Muscle of arm (tissue), 12 donors: Measurements from ENCODE around the gene TTC3. TPM values are rescaled to one million over a fixed set of nuclear protein-coding genes. Genes with fewer than 3 reads are reported as not detected.
"Not testable (repeated sequence)": the region's sequence is repeated elsewhere in the genome, so short reads cannot be mapped to it uniquely, and the experiment has no call there.

Source experiments
- DNase-seq: peaks from one replicate; pipeline ENCODE4 v3.0.0-alpha.2; 2013
- polyA plus RNA-seq, 12 donors: library from polyadenylated mRNA; unstranded; fragments of 120-200 nt; gene quantifications; one replicate each; pipeline ENCODE4 v1.2.1, GENCODE V29; 2013; ENCODE audit not compliant: insufficient read length in 12 of 12

Gene TTC3
- polyA plus RNA-seq, 12 donors, result 122 to 213 (median 146) TPM; not detected in 1

- DNase-seq, result no peak
Observed at GRCh38 chr21:37196847-37197246, 123.8 kb downstream of the TTC3 start.

GRCh38 chr21:37197746-37198145 is 124.7 kb downstream of the TTC3 start:
- DNase-seq, result no peak

GRCh38 chr21:37199057-37199924 is 126.2 kb downstream of the TTC3 start:
- DNase-seq, result no peak

- DNase-seq, result no peak
Observed at GRCh38 chr21:37200641-37201480, 127.8 kb downstream of the TTC3 start.

DNA sequence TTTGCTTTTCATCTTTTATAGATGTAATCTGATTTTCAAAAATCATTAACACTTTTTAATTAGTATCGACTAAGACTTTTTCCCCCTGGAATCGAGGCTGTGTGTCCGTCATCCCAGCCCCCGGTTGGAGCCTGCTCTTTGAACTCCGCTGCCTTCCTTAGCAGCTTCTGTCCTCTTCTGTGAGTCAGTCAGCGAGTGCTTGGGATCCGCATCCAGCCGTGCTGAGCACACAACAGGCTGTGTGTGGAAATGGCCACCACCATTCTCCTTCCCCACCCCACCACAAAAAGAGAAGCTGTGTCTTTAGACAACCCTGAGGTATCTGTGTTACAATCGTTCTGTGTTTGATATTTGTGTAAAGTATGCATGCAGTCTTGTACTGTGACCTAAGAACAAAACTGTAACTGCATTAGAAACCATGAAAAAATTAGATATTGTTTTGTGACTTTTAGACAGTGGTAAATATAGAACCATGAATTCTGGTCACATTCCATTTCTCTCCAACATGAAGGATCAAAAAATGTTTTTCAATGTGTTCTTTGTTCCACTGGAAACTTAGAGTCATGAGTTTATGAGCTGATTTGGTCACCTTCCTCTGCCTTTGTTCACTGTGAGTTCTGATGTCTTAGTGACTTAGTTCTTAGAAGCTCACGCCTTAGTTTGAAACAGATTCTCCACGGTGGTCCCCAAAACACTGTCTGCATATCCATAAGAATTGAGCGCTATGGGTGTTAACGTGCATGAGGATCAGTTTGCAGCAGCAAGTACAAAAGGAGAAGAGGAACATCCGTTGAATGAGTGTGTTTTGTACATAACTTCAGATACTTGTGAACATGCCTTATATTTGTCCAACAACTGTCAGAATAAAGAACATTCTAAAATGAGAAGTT is 129.4 kb downstream of the TTC3 start:
- no peak for DNase-seq

DNA sequence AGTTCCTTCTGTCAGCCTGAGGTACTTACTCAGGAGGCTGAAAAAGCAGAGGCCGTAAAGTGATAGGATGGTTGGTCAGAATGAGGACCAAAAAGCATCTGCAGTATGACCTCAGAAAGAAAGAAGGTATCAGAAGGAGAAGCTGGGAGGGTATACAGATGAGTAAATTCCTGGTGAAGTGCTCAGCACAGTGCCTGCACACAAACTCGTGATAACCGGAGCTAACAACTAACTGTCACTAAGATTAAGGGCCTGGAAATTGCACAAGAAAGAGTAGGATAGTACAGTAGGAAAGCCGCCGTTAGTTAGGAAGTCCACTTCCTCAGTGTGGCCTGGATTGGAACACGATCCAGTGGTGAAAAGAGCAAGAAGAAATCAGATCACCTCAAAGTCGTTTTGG is 131.5 kb downstream of the TTC3 start:
- no peak for DNase-seq

DNA sequence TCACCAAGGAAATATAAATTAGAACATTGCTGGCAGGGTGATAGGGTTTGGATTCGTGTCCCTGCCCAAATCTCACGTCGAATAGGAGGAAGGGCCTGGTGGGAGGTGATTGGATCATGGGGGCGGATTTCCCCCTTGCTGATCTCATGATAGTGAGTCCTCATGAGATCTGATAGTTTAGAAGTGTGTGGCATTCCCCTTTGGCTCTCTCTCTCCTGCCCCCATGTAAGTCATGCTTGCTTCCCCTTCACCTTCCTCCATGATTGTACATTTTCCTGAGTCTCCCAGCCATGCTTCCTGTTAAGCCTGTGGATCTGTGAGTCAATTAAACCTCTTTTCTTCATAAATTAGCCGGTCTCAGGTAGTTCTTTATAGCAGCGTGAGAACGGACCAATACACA is 133.4 kb downstream of the TTC3 start:
- DNase-seq, result no peak

DNA sequence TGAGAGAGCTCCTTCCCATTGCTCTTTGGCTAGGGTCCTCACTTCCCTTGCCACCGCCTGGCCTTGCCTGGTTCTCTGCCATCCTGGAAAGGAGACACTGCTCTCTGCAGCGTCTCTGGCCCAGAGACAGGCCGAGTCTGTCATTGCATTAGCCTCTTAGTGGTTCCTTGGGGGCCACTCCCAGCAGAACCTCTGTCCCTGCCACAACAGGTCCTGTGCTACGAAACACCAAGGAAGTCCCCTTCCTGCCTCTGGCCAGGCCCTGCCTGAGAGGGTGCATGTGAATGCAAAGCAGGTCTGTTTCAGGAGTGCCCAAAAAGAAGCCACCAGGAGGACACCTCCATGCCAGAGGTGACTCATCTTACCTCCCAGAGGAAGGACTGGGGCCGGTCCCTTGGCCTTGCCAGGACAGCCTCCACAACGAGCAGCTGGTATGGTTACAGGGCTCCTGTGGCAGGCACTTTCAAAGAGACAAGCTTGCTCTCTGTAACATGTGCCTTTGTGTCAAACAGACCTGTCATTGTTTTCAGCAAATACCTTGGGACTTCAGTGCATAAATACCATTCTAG is 134.5 kb downstream of the TTC3 start:
- no peak for DNase-seq

- DNase-seq, result no peak
Observed at GRCh38 chr21:37208056-37208721, 135.1 kb downstream of the TTC3 start.

- DNase-seq, result no peak
Observed at GRCh38 chr21:37208741-37209225, 135.7 kb downstream of the TTC3 start.

DNA sequence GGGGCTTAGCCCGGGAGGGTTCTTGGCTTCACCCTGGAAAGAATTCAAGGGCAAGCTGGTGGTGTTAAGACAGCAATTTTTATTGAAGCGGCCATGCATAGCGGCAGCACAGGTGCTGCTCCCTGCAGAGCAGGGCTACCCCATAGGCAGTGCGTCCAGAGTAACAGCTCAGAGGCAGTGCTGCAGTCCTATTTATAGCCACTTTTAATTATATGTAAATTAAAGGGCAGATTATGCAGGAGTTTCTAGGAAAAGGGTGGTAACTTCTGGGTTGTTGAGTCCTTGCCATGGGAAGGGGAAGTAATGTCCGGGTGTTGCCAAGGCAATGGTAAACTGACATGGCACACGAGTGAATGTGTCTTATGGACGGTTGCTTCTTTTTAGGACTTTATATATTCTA is 137.1 kb downstream of the TTC3 start:
- no peak for DNase-seq

DNA sequence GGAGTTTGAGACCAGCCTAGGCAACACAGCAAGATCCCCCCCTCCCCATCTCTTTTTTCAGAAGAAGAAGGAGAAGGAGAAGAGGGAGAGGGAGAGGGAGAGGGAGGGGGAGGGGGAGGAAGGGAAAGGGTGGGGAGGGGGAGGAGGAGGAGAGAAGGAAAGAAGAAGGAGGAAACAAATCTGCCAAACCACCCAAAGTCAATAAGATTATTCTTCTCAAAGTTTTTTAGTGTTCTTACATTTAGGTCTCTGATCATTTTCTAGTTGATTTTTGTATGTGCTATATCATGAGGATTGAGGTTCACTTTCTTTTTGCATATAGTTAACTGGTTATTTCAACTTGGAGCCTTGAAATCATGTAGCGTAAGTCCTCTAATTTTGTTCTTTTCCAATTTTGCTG is 137.7 kb downstream of the TTC3 start:
- no peak for DNase-seq

DNA sequence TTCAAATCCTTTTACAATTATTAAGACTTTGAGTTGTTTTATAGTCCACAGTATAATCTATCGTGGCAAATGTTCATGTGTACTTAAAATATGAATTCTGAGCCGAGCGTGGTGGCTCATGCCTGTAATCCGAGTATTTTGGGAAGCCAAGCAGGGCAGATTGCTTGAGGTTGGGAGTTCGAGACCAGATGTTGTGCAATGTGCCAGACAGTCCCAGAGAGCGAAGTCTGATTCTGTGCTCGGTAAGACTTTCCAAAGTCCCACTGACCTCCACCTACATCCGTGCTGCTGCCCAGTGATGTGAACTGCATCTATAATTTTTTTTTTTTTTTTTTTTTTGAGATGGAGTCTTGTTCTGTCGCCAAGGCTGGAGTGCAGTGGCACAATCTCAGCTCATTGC is 141.9 kb downstream of the TTC3 start:
- no peak for DNase-seq

GRCh38 chr21:37219761-37220432 is 146.8 kb downstream of the TTC3 start:
- no peak for DNase-seq

GRCh38 chr21:37220433-37220980 is 147.5 kb downstream of the TTC3 start:
- peak; percentile 57 for DNase-seq

DNA sequence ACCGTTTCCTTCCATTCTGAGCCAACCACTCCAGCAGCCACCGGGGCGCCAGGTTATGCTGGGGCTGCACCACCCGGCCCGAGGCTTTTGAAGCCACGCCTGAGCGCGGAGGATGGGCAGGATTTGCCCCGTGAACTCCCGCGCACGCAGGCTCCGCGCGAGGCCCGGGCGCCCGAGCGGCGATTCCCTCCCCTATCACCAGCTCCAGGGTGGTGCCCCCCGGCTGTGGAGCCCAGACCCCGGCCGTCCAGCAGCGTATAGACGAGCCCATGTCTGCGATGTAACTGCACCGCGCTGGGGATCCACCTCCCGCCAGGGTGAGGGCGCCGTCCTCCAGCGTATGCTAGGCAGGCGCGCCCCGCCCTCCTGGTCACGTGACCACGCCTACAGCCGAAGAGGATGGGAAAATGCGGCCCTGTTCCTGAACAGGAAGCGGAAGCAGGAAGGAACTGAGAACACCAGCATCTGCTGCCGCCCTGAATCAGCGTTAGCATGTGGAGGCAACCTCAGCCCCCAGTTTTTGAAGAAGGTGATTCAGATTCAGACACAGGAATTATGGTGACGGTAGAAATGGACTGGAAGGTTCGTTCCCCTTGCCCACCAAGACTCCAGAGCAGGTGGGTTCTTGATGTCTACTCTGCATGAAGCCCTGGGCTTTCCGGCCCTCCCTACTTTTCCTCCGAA is 148.1 kb downstream of the TTC3 start:
- peak; percentile 91 for DNase-seq

DNA sequence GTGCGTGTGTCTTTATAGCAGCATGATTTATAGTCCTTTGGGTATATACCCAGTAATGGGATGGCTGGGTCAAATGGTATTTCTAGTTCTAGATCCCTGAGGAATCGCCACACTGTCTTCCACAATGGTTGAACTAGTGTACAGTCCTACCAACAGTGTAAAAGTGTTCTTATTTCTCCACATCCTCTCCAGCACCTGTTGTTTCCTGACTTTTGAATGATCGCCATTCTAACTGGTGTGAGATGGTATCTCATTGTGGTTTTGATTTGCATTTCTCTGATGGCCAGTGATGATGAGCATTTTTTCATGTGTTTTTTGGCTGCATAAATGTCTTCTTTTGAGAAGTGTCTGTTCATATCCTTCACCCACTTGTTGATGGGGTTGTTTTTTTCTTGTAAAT is 149.2 kb downstream of the TTC3 start:
- DNase-seq, result not testable (repeated sequence)

- DNase-seq, result no peak
Observed at GRCh38 chr21:37223804-37224345, 150.8 kb downstream of the TTC3 start.
